Epithelial cell of esophagus (primary cell): ENCODE measurements around the gene BRICD5.
"Not testable (repeated sequence)": the region's sequence is repeated elsewhere in the genome, so short reads cannot be mapped to it uniquely, and the experiment has no call there.

Experiments used
- DNase-seq: peaks from one replicate; pipeline ENCODE4 v3.0.0; 2010; ENCODE audit warnings: low read depth
- H3K4me3 ChIP-seq: 2 replicates; pipeline ENCODE4 v1.5.1; 2011; ENCODE audit warnings: mild to moderate bottlenecking, low read length, control low read depth
- CTCF ChIP-seq: IDR thresholded peaks from 2 replicates; pipeline ENCODE4 v1.5.1; 2011; ENCODE audit warnings: low read depth, mild to moderate bottlenecking, low read length, control low read depth, inconsistent platforms; ENCODE audit not compliant: insufficient read depth; ENCODE audit errors: missing control alignments

Gene BRICD5

GRCh38 chr16:2204416-2205103, 6.1 kb downstream of the BRICD5 start:
- DNase-seq = no peak
- TF ChIP-seq CTCF = no peak
- H3K4me3 ChIP-seq = peak overlapping the region; percentile 69

DNA sequence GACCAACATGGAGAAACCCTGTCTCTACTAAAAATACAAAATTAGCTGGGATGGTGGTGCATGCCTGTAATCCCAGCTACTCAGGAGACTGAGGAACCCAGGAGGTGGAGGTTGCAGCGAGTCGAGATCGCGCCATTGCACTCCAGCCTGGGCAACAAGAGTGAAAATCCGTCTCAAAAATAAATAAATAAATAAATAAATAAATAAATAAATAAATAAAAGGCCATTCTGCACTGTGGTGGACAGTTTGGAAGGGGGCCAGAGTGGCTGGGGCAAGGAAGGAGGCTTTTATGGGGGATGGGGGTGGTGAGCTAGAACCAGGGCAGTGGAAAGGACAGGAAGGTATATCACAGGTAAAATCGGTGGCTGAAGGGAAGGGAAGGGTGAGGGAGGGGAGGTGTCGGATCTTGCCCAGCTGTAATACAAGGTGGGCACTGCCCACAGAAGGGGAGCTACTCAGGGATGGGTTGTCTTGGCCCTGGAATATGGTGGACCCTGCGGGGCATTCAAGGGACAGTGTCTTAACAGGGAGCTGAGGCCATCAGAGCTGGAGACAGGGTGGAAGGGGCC, 7.5 kb downstream of the BRICD5 start:
- DNase-seq = not testable (repeated sequence)

GRCh38 chr16:2200313-2200712, 10.3 kb downstream of the BRICD5 start:
- no peak for DNase-seq
- no peak overlapping the region for H3K4me3 ChIP-seq
- no peak for TF ChIP-seq CTCF

More for the DNA sequence above, 7.5 kb downstream of the BRICD5 start:
- not testable (repeated sequence) for H3K4me3 ChIP-seq

- no peak for DNase-seq
- no peak for TF ChIP-seq CTCF
- no peak overlapping the region for H3K4me3 ChIP-seq
Measured at GRCh38 chr16:2199621-2200139, 11.0 kb downstream of the BRICD5 start.

GRCh38 chr16:2199095-2199494, 11.6 kb downstream of the BRICD5 start:
- no peak overlapping the region for H3K4me3 ChIP-seq
- DNase-seq = no peak
- no peak for TF ChIP-seq CTCF

DNA sequence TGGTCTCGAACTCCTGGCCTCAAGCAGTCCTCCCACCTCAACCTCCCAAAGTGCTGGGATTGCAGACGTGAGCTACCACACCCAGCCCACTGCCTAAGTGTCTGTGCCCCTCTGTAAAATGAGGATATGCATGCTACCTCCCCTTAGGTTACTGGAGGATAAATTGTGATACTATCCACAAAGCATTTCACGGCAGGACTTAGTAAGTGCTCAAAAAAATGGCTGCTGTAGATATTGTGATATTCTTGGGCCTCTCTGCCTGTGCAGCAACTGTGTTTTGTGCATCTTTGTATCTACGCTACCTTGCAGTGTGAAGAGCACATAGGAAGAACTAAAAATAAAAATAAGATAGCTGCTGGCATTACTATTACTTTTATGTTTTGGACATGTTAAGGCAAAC, 12.4 kb downstream of the BRICD5 start:
- DNase-seq = no peak
- H3K4me3 ChIP-seq = no peak overlapping the region
- TF ChIP-seq CTCF = no peak

GRCh38 chr16:2197765-2198164, 12.9 kb downstream of the BRICD5 start:
- no peak for TF ChIP-seq CTCF
- no peak overlapping the region for H3K4me3 ChIP-seq
- no peak for DNase-seq
